HG03095 (cell line): ENCODE measurements around the gene OIP5.
"Not testable (repeated sequence)": the region's sequence is repeated elsewhere in the genome, so short reads cannot be mapped to it uniquely, and the experiment has no call there.

ENCODE experiments used
- ATAC-seq: cut with Tn5 transposase; IDR thresholded peaks from one replicate; pipeline ENCODE4 v1.9.1; 2021; ENCODE audit warnings: moderate library complexity; ENCODE audit not compliant: unreplicated experiment

OIP5 gene

DNA sequence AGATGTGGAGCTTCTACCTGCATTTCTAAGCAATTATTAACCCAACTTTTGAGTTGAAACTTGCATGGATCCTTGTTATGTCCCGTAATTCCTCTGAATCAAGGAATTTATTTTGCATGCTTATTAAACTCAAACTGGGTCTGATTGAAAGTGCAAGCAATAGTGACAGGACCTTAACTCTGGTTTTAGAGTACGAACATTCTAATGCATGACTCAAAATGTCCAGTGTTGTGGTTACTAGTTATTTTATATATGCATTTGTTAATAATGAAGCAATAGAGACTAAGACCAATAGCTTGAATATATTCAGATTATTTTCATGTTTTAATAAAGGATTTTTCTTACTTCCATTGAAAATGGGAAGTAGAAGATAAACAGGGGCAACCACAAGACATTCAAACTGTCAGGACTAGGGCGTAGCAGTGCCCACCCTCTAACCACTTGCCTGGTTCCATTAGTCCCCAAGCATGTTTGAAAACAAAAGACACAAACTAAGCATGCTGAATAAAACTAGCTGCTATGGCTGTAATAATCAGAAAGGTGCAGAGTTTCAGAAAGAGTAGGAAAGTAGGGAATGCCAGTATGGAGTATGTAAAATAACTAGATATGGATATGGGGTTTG, 28.1 kb downstream of the OIP5 start:
- no peak for ATAC-seq

DNA sequence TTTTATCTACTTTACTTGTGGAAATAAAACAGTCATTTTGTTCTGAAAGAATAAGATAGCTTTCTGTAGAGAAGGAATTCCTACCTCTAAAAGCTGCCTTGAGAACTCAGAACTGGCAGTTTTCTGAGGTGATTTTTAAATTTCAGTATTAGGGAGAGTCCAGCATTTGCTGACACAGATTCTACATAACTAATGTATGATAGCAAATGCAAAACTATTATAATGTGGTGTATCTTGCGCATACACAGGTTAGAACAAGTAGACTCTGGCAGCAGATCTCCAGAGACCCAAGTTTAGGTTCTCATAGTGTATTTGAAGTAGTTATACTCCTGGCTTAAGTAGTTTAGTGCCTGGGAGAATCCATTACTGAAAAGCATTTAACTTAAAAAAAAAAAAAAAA, 30.8 kb downstream of the OIP5 start:
- ATAC-seq: no peak

DNA sequence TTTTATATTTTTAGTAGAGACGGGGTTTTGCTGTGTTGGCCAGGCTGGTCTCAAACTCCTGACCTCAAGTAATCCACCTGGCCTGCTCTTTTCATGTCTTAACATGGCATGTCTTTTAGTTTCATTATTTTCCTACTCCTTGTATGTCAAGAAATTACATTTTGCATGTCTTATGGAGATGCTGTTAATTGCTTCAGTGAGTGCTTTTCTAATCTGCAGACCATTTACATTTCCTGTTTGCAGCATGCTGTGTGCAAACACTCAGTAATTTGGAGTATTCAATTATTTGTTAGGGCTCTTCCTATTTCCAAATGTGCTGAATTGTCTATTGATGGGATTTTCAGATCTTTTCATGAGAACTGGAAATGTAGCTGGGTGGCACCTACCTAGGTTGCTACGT, 31.3 kb downstream of the OIP5 start:
- not testable (repeated sequence) for ATAC-seq

DNA sequence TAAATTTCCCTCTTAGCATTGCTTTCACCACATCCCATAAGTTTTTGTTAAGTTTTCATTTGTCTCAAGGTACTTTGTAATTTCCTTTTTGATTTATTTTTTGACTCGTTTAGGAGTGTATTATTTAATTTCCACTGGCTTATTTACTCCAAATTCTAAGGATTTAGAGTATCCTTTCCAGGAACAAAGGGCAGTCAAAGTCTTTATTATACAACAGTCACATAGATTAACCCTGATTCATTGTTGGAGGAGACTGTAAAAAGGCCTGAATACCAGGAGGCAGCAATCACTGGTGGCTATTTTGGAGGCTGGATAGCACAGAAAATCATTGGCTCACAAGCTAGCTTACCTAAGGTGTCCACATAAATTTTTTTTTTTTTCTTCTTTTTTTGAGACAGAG, 39.9 kb downstream of the OIP5 start:
- no peak for ATAC-seq

DNA sequence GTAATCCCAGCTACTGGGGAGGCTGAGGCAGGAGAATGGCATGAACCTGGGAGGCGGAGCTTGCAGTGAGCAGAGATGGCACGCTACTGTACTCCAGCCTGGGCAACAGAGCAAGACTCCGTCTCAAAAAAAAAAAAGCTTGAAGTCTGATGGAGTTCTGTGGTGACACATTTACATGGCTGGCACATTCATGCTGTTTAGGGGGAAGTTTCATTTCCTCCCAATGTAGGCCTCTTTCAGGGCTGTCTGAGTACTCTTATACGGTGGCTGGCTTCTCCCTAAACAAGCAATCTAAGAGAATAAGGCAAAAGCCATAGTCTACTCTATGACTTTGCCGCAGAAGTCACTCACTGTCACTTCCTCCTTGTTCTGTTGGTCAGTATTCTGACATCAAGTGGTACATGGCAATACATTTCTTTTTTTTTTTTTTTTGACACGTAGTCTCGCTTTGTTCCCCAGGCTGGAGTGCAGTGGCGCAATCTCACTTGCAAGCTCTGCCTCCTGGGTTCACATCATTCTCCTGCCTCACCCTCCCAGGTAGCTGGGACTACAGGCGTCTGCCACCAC, 41.2 kb downstream of the OIP5 start:
- ATAC-seq: no peak

DNA sequence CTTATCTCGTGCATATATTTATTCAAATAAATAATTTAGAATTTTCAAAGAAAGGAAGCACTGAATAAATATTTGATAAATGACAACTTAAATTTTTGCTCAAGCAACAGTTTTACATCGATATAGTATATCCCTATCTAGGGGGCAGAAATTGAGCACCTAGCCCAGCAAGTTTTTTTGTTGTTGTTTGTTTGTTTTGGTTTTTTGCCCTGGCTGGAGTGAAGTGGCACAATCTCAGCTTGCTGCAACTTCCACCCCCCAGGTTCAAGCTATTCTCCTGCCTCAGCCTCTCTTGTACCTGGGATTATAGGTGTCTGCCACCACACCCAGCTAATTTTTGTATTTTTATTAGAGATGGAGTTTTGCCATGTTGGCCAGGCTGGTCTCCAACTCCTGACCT, 42.4 kb downstream of the OIP5 start:
- ATAC-seq: no peak

DNA sequence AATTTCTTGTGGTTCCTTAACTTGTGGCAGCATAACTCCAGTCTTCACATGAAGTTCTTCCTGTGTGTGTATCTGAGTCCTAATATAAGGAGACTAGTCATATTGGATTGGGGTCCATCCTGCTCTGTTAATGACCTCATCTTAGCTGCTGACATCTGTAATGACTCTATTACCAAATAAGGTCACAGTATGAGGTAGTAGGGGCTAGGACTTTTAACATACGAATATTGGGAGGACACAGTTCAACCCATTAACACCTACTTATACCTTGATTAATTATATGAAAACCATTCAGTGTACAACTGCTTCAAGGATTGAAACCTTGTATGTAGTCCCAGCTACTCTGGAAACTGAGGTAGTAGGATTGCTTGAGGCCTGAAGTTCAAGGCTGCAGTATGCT, 43.9 kb downstream of the OIP5 start:
- ATAC-seq: no peak

DNA sequence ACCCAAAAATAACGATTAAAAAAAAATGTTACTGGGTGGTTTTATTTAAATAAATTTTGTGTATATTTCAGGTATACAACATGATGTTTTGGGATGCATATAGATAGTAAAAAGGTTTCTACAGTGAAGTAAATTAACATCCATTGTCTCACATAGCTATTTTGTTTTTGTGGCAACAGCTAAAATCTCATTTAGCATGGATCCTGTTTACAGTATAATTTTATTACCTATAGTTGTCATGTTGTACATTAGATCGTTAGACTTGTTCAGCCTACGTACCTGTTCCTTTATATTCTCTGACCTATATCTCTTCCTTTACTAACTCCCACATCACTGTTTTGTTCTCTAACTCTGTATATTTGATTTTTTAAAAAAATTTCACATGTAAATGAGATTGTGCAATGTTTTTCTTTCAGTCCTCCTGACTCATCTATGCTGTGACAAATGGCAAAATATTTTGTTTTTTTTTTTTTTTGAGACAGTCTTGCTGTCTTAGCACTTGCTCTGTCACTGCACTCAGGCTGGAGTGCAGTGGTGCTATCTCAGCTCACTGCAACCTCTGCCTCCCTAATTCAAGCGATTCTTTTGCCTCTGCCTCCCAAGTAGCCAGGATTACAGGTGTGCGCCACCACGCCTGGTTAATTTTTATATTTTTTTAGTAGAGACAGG, 45.6 kb downstream of the OIP5 start:
- no peak for ATAC-seq

DNA sequence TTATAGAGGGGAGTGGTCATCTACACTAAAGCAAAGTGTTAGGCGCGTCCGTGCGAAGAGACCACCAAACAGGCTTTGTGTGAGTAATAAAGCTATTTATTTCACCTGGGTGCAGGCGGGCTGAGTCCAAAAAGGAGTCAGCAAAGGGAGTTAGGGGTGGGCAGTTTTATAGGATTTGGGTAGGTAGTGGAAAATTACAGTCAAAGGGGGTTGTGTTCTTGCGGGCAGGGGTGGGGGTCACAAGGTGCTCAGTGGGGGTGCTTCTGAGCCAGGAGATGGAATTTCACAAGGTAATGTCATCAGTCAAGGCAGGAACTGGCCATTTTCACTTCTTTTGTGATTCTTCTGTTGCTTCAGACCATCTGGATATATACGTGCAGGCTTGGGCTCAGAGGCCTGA, 47.1 kb downstream of the OIP5 start:
- ATAC-seq: no peak

DNA sequence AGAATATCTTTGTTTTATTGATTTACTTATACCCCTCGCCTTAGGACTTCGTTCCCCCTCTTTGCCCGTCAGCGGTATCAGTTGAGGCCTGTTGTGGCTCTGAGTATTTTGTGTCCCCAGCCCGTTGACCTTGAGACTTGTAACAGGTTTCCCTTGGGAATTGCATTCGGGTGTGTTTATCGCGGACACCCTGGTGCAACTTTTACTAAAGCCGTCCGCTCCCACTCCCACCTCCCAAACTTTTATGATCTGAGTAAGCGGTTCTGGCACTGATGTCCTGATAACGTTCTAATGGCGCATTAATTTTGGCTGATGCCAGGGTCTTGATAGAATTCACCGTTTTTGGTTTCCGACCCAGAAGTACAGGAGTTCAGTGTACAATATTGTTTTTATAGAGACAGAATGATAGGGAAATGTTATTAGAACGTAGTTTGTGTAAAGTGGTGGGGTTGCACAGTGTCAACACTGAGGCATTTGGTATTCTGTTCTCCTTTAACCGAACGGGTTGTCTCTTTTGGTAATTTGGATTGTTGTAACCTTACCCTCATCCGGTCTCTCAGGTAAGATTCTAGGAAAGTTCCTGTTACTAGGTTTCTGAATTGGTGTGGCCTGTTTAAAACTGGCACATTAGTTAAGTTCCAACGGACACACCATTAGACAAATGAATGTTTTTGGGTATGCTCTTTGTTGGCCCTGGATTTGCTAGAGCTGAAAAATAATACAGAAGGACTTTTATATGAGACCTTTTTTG, 47.8 kb downstream of the OIP5 start:
- ATAC-seq: no peak

DNA sequence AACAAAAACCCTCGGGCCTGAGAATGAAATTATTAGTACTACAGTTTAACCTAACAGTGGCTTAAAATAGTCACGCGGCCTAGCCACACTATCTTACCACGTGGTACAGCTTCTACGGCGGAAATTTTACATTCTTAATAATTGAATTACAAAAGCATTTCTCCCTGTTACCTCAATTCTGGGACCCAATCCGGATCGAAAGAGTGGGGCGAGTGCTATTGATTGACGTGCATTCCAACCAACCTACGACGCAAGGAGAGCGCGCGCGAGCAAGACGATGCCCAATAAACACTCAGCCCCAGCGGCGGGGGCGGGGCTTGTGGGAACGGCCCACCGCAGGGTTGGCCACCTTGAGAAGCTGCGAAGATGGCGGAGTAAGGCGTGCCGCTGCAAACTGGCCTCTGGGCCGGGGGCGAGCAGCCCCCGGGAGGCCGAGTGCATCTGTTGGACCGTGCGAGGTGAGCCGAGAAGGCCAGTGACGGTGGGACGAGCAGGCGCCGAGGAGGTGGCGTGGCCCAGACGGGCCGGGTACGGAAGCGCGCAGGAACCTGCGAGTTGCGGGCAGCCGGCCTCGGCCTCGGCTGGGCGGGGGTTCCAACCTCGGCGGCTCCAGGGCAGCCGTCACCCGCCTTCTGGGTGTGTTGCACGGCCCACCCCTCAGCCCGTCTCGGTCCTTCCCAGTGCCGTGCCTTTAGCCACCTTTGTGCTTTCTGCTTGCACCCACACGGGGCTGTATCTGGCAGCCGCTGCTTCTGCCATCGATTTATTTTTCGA, 48.6 kb downstream of the OIP5 start:
- ATAC-seq: peak; percentile 93

DNA sequence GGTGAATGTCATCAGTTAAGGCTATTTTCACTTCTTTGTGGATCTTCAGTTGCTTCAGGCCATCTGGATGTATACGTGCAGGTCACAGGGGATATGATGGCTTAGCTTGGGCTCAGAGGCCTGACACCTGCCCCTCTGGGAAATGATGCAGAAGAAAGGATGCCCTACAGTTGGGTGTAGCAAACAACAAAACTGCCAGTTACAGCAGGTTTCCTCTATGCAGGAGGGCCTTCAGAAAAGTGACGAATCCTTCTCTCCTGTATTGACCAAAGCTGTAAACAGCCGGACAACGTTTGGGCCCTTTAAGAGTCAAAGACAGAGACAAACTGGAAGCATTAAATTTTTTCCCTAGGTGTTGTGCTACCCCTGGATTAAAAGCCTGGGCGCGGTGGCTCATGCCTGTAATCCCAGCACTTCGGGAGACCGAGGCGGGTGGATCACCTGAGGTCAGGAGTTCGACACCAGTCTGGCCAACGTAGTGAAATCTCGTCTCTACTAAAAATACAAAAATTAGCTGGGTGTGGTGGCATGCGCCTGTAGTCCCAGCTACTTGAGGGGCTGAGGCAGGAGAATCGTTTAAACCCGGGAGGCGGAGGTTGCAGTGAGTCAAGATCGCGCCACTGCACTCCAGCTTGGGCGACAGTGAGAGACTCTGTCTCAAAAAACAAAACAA, 49.3 kb downstream of the OIP5 start:
- ATAC-seq: not testable (repeated sequence)

DNA sequence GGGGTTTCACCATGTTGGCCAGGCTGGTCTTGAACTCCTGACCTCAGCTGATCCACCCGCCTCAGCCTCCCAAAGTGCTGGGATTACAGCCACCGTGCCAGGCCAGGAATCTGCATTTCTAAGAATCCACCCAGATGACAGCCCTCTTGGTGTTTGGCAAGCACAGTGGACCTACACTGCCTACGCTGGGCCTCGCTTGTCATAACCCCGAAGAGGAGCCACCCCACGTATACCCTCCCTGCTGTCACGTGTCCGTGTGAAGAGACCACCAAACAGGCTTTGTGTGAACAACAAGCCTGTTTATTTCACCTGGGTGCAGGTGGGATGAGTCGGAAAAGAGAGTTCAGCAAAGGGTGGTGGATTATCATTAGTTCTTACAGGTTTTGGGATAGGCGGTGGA, 50.0 kb downstream of the OIP5 start:
- ATAC-seq: not testable (repeated sequence)

DNA sequence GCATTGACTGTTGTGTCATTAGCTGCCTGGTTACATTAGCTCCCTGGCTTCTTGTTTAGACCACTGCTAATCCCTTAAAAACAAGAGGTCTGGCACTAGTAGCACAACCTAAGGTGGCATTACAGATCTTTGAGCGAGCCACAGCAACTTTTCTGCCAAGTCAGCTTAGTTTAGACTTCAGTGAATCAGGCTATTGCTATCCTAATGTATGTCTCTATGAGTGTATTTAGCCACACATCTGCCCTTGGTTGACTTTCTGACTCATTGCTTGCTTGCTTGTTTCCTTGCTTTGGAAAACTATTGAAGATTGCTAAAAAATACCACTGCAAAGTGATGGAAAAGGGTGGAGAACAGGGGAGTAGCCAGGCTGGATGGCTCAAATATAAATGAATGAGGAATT, 51.2 kb downstream of the OIP5 start:
- no peak for ATAC-seq

DNA sequence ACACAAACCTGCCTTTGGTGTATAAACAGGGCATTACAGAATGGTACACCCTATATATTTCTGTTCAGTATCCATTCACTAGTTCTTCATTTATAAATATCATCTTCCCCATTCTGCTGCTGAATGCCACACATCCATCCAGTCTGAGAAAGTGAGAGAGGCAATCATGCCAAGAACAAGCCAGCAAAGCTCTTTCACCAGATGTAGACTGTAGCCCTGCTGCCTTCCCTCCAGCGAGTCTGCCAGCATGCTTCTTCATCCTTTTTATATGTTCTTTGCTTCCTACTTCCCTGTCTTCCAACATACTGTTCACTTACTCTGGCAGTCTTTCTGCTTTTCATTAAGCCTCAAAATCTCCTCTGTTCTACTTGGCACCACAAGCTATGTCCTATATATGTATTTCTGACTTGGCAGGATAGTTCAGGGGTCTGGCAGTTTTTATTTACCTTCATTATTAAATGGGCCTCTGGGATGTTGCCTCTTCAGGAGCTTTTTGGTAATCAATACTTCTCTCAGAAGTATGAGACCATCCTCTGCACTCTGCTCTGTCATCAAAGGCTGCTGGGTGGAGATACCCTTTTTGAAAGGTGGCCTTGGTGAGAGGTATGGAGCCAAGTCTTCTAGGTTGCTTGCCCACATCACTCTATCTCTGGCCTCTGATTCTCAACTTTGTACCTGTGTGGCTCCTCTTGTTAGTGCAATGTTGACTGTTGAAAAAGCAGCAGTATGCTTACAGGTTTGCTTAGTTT, 52.7 kb downstream of the OIP5 start:
- ATAC-seq: no peak

DNA sequence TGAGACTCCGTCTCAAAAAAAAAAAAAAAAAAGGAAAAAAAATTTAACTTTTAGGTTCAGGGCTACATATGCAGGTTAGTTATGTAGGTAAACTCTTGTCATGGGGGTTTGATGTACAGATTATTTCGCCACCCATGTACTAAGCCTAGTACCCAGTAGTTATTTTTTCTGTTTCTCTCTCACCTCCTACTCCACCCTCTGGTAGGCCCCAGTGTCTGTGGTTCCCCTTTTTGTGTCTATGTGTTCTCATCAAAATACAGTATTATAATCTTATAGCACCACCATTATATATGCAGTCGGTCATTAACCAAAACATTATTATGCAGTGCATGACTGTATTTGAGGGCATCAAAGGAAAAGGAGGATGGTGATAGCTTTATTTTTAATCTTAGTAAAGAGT, 54.1 kb downstream of the OIP5 start:
- no peak for ATAC-seq

DNA sequence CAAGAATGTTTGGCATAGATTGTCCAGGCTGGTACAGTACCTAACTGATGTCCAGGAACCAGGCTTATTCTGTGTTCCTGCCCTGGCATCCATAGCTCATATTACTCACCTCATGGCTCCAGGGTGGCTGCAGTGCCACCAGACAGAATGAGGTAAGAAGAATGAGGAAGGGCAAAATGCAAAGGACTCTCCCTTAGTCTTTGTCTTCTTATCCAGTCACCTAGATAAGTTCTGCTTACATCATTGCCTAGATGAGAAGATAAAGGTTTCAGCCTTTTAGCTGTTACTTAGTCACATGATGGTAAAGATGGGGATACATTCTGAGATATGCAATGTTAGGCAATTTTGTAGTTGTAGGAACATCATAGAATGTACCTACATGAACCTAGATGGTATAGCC, 55.6 kb downstream of the OIP5 start:
- ATAC-seq: no peak

DNA sequence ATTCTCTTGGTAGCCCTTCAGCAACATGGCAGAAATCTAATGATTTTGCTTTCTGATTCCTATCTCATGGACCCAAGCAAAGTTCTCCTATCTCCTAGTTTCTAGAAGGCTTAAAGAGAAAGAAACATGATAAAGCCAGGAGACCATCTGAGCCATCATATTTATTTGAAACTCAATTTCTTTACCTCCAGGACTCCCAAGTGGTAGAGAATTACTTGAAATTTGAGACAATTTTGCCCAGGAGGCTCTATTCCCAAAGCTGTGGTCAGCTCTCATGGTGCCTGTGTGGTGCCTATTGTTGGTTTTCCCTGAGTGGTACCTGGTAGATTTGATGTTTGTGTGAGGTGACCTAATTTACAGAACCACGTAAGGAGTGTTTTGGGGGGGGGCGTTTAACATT, 62.5 kb downstream of the OIP5 start:
- no peak for ATAC-seq

DNA sequence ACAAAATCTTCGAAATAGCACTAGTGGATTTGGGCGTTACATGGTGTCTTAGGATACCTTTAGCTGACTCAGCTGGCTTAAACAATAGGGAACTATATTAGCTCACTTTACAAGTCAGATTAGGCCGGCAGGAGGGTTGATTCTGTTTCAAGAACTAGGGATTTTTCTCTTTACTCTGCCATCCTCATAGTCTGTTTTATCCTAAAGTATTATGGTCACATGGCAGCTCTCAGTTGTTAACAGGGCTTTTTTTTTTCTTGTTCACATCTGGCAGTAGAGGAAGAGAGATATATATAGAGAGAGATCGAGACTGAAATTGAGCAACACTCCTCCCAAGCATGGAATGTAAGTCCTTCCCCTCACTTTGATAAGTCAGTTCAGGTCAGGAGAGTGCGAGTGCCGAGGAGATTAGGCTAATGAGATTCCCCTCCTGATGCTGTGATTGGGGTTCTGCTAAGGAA, 68.5 kb downstream of the OIP5 start:
- ATAC-seq: no peak

DNA sequence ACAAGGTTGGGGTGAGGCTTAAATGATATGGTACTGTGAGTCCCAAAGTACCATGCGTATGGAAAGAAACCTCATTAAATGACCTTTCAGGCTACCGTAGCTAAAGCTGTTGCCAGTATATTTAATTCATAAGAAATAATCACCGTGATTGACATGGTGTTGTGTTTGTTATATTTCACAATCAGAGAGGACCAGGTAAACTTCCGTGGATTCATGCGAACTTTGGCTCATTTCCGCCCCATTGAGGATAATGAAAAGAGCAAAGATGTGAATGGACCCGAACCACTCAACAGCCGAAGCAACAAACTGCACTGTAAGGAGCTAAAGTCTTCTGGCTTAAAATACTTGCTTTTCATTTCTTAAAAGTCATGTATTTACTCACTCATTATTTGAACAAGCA, 69.8 kb downstream of the OIP5 start:
- ATAC-seq: no peak
